Stimulated activated CD4-positive, alpha-beta T cell treated with anti-CD3 and anti-CD28 coated beads, Interleukin-1b, Interleukin-23, amount 100 ng/mL, for 24 hours (primary cell): ENCODE measurements around the gene DCLRE1B.

Experiments
- DNase-seq, 4 experiments: peaks; one replicate each; pipeline ENCODE4 v3.0.0-alpha.2; 2020; ENCODE audit warnings: low read depth in 4 of 4, low spot score in 1 of 4

DCLRE1B gene

DNA sequence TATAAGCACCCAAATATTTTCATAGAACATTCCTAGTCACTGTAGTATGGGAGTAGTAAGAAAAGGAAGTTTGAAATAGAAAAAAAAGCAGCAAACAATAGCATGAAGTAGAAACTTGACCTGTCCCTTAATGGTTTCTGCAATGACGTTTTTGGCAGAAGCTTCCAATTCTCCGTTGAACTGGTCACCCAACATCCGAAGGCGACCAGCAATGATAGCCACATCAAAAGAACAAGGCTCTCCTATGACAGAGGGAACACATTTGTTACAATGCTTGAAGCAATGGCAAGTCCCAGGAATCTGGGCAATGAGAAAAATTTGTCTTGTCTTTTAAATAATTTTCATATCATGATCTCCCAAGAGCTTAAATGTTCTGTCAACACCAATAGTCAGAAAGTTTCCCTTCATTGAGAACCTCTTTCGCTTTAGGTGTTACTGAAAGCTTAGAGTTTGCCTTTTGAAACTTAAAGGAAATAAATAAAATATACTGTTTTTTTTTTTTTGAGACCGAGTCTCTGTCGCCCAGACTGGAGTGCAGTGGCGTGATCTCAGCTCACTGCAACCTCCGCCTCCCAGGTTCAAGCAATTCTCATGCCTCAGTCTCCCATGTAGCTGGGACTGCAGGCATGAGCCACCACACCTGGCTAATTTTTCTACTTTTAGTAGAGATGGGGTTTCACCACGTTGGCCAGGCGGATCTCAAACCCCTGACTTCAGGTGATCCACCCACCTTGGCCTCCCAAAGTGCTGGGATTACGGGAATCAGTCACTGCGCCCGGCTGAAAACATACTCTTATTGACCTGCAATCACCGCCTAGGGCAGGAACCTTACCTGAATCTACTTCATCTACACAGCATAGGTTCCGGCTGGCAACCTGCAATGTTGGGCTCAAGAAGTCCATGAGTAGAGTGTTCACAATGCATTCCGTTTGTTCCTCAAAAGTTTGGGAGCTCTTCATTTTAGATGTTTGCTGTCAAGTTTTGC lies 18.4 kb upstream of the DCLRE1B start:
- no peak for DNase-seq

DNA sequence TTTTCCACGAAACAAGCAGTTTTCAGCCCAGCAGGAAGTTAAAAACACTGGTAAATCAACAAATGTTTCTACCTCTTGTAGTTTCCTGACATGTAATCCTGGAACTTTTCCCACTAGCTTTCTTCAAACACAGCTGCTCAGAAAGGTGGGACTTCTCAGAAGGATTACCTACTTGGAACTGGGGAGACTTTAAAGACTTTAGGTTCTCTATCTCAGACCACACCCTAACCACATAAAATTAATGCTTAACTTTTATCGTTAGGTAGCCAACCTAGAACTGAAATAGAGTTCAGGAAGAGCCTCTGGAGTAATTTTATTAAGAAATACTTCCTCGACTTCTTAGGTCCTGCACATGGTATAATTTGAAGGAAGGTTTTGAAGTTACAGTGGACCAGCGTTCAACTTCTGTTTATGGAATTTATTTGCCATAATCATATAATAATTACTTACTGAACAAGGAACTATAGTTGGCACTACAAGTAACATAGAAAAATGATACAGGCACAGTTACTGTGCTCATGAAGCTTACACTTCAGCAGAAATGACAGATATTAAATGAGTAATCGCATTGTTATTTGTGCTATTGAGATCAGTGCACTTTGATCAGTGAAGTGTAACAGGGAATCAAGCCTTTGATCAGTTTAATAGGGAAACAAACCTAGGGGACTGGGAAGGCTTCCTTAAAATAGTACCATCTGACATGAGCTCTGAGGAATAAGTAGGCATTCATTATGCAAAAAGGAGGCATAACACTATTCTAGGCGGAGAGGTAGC lies 17.5 kb upstream of the DCLRE1B start, which contains the start of gene BCL2L15:
Gene BCL2L15, minus strand, starts transcription at position 180 of the 774 bp plus-strand sequence. CDS start 206 bp downstream, outside the sequence.
- no peak for DNase-seq

DNA sequence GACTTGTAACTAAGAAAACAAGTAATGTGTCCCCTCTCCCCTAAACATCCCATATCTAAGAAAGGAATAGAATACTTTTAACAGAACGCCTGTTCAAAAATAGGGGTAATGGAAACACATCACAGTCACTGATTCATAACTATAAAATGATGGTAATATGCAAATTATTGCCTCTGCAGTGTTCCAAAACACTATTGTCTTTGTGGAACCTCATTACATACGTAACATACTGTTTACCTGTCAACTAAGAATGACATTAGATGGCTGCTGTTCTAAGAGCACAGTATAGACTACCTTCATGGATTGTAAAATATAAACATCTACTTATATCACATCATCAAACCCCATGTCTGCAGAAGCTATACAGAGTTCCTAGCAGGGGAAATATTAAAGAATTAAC lies 14.3 kb upstream of the DCLRE1B start:
- no peak for DNase-seq

DNA sequence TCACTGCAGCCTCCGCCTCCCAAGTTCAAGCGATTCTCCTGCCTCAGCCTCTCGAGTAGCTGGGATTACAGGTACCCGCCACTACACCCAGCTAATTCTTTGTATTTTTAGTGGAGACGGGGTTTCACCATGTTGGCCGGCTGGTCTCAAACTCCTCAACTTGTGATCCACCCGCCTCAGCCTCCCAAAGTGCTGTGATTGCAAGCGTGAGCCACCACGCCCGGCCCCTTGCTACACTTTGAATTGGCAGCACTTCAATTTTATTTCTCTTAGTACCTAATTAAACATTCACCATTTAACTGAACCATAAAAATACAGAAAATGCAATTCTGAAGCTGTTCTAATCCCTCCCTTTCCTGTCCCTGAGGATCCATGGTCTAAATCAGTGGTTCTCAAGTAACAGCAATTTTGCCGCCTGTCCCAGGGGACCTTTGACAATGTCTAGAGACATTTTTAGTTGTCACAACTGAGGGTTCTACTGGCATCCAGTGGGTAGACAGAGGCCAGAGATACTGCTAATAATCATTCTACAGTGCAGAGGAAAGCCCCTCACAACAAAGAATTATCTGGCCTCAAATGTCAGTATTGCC lies 13.4 kb upstream of the DCLRE1B start:
- DNase-seq, result no peak

DNA sequence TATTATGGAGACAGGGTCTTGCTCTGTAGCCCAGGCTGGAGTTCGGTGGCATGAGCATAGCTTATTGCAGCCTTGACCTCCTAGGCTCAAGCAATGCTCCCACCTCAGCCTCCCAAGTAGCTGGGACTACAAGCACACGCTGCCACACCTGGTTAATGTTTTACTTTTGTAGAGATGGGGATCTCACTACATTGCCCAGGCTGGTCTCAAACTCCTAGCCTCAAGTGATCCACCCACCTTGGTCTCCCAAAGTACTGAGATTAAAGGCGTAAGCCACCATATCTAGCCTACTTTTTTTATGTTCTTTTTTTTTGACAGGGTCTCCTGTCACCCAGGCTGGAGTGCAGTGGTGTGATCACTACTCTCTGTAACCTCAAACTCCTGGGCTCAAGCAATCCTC lies 11.9 kb upstream of the DCLRE1B start:
- no peak for DNase-seq

DNA sequence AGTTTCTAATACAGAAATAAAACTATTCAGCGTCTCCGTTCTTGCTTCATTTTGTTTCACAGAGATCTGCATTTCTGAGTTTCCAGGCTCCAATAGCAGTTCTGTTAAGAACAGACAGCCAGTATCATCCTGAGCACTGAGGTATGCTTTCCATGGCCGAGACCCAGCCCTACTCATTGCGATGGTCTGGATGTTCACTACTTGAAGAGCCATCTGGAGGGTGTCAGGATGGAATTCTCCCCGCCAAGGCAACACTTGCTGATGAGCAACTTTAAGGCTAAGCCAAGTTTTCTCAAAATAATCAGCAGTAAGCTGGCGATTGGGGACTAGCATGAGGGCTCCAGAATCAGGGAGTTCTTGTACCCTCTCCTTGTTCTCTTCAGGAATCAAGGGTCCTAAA lies 10.0 kb upstream of the DCLRE1B start:
- no peak for DNase-seq

DNA sequence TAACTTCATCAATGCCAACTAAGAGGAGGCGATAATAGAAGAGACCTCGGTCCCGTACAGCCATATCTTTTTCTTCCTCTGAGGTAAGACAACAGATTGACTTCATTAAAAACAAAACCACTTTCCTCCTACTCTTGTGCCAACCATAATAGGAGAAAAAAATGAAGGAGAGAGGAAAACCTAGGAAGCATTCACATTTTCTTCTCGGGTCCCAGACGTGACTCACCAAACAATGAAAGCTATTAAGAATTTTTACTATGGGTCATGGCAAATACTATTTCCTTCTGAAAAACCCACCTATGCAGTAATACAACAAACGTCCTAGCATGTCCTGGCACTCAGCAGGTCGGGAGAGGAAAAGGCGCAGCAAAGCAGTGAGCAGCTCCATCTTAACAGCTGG lies 9.2 kb upstream of the DCLRE1B start:
- no peak for DNase-seq

DNA sequence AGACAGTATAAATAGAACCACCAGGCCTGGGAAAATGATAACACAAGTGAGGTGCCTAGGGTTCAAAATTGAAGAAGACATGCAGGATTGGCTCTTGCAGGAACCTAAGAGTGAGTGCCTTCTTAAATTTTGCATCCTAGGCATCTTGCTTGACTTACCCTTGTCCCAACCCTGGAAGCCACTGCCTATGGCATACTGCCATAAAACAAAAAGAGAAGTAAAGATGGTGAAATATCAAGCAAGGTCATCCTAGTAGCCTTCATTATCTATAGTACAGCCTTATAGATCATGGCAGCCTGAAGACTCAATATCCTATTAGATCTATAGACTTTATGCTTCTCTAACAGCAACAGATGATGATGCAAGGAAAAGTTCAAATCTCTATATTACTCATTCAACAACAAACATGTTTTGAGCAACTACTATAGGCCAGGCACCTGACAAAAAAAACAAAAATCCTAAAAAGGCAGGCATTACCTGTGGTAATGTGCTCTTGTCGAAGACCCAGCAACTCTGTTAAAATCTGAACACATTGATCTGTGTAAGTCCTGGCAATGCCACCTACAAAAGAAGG lies 6.8 kb upstream of the DCLRE1B start:
- DNase-seq, result no peak

DNA sequence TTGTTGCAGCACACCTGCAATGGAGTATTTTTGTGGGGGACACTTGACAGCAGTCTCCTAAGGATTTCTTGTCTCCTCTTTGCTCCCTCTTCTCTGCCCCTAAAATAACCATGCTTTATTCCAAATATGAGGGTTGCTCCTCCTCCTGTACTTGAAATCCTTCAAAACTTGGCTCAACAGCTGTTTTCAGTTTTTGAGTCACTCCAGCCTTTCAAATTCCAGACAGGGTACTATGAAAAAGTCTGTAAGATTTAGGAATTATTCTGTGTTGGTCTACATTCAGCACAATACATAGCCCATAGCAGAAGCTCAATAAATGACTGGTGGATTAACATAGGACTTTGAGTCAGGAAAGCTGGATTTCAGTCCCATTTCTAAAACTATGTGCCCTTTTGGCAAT lies 6.0 kb upstream of the DCLRE1B start:
- no peak for DNase-seq

DNA sequence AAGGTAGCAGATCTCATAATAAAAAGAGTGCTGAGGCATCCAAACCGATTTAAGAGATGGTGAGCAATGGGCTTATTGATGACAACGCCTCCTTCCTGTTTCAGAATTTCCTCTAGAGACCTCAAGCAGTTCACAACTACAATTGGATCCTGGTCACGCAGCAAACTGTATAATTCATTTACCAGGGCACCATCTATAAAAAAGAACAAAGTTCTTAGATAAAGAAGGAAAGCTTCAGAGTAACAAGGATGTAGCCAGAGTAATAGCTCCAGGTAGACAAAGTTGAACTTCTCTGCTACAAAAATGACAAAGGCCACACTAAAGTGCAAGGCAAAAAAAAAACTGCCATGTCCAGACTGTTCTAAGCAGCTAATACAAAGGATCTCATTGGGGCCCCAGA lies 3.9 kb upstream of the DCLRE1B start:
- DNase-seq, result no peak

DNA sequence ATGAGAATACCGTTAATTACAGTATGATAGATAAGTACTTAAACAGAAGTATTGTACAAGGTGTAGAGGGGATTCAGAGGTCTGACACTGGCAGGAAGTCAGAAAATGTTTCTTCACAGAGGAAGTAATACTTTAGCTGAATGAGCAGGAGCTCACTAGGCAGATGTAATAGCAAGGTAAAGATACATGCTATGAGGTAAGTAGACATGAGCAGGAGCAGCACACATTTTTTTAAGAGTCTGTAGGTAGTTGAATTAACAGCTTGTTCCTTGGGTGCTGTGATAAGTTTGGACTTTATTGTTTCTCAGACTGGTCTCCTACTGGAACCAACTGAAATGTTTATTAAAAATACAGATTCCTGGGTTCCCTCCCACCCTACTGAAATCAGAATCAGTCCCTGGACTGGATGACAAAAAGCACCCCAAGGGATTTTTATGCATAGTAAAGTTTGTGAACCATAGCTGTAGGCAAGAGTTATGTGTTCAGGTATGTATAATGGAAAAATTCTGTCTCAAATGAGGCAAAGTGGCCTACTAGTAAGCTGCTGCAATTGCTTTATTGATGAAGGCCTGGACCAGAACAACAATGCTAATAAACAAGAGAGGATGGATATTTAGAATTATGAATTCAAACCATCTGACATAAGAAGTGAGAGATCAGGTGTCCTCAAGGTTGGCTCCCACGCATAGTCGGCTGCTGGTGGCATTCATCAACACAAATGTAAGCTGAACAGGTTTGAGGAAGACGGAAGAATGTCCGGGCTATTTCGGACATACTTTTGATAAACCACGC lies 1.4 kb upstream of the DCLRE1B start:
- DNase-seq, result no peak

DNA sequence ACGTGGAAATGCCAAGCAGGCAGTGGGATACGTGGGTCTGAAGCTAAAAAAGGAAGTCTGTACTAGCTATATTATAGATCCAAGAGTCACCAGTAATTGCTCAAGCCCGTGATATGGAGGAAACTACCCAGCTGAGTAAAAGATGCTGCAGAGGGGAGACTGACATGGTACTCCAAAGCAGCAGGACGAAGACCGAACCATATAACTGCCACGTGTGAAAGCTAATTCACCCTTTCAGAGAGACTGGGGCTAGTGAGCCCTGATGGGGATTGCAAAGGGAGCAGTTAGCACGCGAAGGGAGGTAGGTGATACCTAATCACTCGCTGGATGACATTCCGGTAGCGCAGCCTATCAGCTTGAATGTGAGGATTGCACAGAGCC lies 843 bp upstream of the DCLRE1B start:
- DNase-seq, result no peak

DNA sequence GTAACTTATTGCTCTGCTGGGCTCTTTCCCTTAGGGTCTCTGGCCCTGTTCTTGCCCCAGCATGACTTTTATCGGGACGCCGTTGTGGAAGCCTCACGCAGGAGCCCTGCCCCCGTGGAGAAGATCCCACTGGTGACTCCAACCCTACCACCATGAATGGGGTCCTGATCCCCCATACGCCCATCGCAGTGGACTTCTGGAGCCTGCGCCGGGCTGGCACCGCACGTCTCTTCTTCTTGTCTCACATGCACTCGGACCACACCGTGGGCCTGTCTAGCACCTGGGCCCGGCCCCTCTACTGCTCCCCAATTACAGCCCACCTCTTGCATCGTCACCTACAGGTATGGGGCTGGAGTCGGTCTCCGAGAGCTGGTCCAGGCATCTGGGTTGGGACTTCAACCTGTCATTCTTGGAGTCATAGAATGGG lies 322 bp downstream of the DCLRE1B start:
- DNase-seq, result peak in 2 of 4 experiments; percentile 7 to 13

DNA sequence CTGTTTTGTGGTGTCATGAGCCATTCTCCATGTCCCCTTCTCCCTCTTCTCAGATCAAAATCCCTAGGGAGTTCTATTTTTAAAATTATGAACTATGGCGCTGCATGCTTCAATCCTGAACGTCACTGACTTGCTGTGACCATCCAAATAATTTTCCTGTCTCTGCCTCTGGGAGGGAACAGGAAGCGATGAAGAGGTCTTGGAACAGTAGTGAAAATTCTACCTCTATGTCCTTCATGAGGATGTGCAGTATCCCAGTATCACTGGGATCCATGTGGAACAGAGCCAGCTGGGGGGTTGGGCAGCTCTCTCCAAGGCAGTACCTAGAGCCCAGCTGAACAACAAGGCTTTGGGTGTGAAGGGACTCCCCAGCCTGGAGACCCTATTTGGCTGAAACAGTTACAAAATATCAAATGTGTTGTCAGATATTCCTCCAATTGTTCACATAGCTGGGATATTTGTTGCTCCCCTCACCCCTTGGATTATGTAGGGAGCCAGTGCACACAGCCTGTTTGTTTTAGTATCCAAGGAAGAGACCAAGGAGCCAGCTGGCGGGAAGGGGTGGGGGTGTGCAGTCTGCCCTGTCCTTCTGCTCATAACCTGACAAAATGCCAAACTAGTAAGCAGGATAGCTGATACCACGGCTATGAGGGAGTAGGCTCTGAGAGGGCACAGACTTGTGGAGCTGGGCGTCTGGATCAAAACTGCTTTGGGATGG lies 7.6 kb downstream of the DCLRE1B start:
- no peak for DNase-seq

DNA sequence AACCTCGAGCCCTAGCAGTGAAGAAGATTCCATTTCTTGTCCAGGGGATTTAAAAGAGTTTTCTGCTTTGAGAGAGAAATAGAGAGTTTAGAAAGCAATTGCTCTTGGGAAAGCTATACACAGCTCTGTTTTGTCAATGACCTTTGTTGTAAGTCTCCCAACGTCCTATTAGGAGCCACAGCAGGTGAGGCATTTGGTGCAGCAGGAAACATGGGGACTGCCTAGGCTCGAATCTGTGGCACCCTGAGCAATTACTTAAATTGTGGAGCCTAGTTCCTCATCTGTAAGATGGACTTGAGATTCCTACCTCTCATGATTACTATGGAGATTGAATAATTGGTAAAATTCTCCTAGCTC lies 8.2 kb downstream of the DCLRE1B start:
- no peak for DNase-seq

DNA sequence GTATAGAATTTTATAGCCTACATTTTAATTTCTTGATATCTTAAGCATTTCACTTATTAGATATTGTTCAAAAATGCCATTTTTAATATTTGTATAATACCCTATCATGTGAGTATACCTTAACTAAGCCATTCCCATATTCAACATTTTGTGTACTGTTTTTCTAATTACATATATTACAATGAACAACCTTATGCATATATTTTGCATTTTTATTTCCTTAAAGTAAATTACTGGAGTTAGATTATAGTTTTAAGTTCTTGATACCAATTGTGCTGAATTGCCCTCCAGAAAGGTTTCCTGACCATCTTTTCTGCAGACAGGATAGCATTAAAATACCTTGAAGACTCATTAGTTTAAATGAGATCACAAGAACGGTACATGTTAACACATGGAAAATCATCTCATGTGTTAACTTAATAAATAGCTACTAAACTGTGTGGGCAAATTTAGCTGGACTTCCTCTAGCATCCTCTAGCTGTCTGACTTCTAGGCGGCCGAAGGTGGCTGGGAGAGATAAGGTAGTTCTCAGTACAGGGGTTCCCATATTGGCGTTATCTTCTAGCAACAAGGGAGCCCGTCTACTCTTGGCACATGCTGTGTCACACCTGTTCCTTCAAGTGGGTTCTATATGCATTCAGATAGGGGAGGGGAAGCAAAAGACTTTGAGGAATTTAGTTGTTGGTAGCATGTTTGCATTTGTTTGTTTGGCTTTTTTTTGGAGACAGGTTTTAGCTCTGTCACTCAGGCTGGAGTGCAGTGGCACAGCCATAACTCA lies 8.9 kb downstream of the DCLRE1B start:
- no peak for DNase-seq

DNA sequence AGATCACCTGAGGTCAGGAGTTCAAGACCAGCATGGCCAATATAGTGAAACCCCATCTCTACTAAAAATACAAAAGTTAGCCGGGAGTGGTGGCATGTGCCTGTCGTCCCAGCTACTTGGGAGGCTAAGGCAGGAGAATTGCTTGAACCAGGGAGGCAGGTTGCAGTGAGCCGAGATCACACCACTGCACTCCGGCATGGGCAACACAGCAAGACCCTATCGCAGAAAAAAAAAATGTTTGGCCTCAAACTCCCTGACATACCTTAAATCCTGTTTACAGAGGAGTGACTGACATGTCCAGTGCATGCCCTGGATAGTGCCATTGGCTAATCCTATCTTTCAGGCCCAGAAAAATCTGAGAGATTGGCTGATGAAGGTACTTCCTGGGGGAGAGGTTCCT lies 11.8 kb downstream of the DCLRE1B start:
- no peak for DNase-seq

DNA sequence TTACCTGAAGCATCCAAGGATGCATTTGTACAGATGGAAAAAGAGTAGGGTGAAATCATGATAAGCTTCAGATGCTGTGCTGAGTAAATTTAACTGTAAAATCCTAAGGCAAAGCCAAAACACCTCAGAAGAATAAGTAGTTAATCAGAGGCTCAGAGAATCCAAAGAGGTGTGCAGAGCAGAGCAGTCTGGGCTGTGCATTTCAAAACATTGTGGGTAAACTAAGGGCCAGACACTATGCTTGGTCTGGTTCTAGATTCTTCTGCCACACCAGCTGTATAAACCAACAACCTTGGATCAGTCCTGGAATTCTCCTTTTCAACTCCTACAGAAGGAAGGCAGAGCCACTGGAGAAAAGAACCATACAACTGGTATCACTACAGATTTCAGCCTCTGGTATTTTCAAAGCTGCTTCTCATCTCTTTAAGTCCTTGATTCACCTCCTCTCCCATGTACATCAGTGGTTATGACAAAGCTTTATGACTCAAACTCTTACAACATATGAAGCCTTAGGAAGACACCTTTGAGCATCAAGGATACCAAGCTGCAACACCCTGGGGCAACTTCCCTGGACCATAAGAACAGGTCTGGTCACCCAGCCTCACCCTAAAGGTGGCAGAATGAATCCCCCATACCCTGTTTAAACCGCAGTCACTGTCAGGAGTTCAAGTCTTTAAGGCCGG lies 12.4 kb downstream of the DCLRE1B start:
- no peak for DNase-seq

DNA sequence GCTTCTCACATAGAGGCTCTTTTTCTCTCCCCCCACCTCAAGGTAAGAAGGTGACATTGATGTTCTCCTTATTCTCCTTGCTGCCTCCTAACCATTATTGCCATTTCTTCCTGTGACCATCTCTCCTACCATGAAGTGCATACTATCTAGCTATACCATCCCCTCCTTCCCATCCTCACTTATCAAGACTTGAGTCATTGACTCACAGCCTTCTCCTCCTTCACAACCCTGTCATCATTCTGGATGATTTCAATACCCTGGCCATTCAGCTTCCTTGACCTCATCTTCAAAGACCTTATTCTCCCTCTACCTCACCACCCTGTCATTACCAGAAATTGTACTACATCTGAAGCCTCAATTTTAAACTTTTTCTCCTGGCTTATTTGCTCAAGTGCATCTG lies 13.1 kb downstream of the DCLRE1B start:
- no peak for DNase-seq
